Loucy (cell line): Measurements from ENCODE around the gene ERFL.

ENCODE experiments used
- CTCF ChIP-seq: fragments of 200-600 bp; sonication (generic); conservative IDR thresholded peaks from 2 replicates; pipeline ENCODE4 v1.5.1; 2014; ENCODE audit warnings: mild to moderate bottlenecking, antibody characterized with exemption, low read length
- EZH2phosphoT487 ChIP-seq: fragments of 200-600 bp; IDR thresholded peaks from 2 replicates; pipeline ENCODE4 v1.6.1; 2018; ENCODE audit warnings: antibody characterized with exemption, mild to moderate bottlenecking, moderate library complexity, borderline replicate concordance

- TF ChIP-seq CTCF: no peak
- TF ChIP-seq EZH2phosphoT487: no peak
Measured at GRCh38 chr19:41892173-41892902, 35.9 kb downstream of the ERFL start.
